GM12878 (cell line): ENCODE measurements around the gene MAPK1. TPM values are rescaled to one million over a fixed set of nuclear protein-coding genes. Genes with fewer than 3 reads are reported as not detected.

Experiments
- ATAC-seq: fragments of 200-7000 bp; cut with Tn5 transposase; 3 replicates; pipeline ENCODE4 v1.9.1; 2020; ENCODE audit warnings: mild to moderate bottlenecking, moderate library complexity
- BruUV-seq: library from RNA; stranded (reverse); fragments of 400-500 nt; replicated peaks from 2 replicates; lab custom pipeline; 2021; lab: Mats Ljungman, UMichigan
- CTCF ChIA-PET: fragments of 300-600 bp; sonication (Branson Sonifier 250); formaldehyde crosslinking; extraction: SDS; loops from one replicate; lab custom pipeline; 2021; ENCODE audit warnings: inconsistent platforms; lab: Yijun Ruan, JAX
- POLR2A ChIA-PET: fragments of 350-600 bp; formaldehyde crosslinking; extraction: SDS; loops from one replicate; lab custom pipeline; 2021; ENCODE audit warnings: inconsistent platforms; lab: Charles Lee
- RAD21 ChIA-PET: fragments of 300-600 bp; sonication (Branson Sonifier 250); formaldehyde crosslinking; loops from one replicate; lab custom pipeline; 2023; ENCODE audit warnings: antibody characterized with exemption; ENCODE audit not compliant: unreplicated experiment; lab: Charles Lee
- SMC1A ChIA-PET: fragments of 300-600 bp; sonication (Branson Sonifier 250); formaldehyde crosslinking; loops from one replicate; lab custom pipeline; 2023; ENCODE audit not compliant: unreplicated experiment, uncharacterized antibody; lab: Charles Lee
- DNase-seq: peaks from one replicate; pipeline ENCODE4 v3.0.0-alpha.2; 2011; ENCODE audit warnings: low read depth, low spot score
- FAIRE-seq: peaks from 3 replicates; lab custom pipeline; 2011; peaks lifted over from hg19 to GRCh38; lab: Jason Lieb, UNC
- H2AFZ ChIP-seq: 2 replicates; pipeline ENCODE4 v1.6.0; 2011; ENCODE audit warnings: low read depth, low read length, control low read depth; ENCODE audit not compliant: control insufficient read depth
- H3K27ac ChIP-seq: 2 replicates; pipeline ENCODE4 v1.5.1; 2011; ENCODE audit warnings: control low read depth; ENCODE audit not compliant: control insufficient read depth, insufficient read depth
- H3K27me3 ChIP-seq, 2 experiments: replicated peaks in 1 of 2; 2 replicates each; pipeline versions ENCODE4 v1.6.0 to v1.6.1; 2011; ENCODE audit warnings: low read length in 1 of 2; ENCODE audit not compliant: control insufficient read depth in 2 of 2, insufficient read depth in 2 of 2
- H3K36me3 ChIP-seq, 2 experiments: 2 replicates each; pipeline ENCODE4 v1.5.1; 2011; ENCODE audit warnings: low read length in 1 of 2; ENCODE audit not compliant: control insufficient read depth in 2 of 2, insufficient read depth in 2 of 2
- H3K4me1 ChIP-seq: 2 replicates; pipeline ENCODE4 v1.6.1; 2011; ENCODE audit warnings: mild to moderate bottlenecking, low read length, moderate library complexity, mixed read lengths; ENCODE audit not compliant: control insufficient read depth, insufficient read depth
- H3K4me2 ChIP-seq: 2 replicates; pipeline ENCODE4 v1.6.0; 2011; ENCODE audit warnings: control low read depth; ENCODE audit not compliant: control insufficient read depth, insufficient read depth
- H3K4me3 ChIP-seq: fragments of 200-600 bp; sonication (generic); 2 replicates; pipeline ENCODE4 v1.5.1; 2016
- H3K79me2 ChIP-seq: 2 replicates; pipeline ENCODE4 v1.6.0; 2011; ENCODE audit warnings: low read length; ENCODE audit not compliant: control insufficient read depth, insufficient read depth
- H3K9ac ChIP-seq: 2 replicates; pipeline ENCODE4 v1.8.0; 2011; ENCODE audit warnings: low read length, control low read depth, mixed read lengths; ENCODE audit not compliant: control insufficient read depth, insufficient read depth
- H3K9me3 ChIP-seq: replicated peaks from 3 replicates; pipeline ENCODE4 v1.5.1; 2011; ENCODE audit warnings: mild to moderate bottlenecking, low read length; ENCODE audit not compliant: control insufficient read depth, insufficient read depth
- H4K20me1 ChIP-seq: 2 replicates; pipeline ENCODE4 v1.6.0; 2011; ENCODE audit not compliant: control insufficient read depth, insufficient read depth
- BCL11A ChIP-seq: IDR thresholded peaks from 2 replicates; pipeline ENCODE4 v1.6.1; 2011; ENCODE audit warnings: low read depth, low read length
- CREB1 ChIP-seq: IDR thresholded peaks from 2 replicates; pipeline ENCODE4 v1.6.1; 2012; ENCODE audit warnings: low read depth, mild to moderate bottlenecking, inconsistent platforms
- FOS ChIP-seq: IDR thresholded peaks from 3 replicates; pipeline ENCODE4 v1.6.1; 2011; ENCODE audit warnings: borderline replicate concordance; ENCODE audit not compliant: insufficient read length; ENCODE audit errors: extremely low read depth
- IKZF2 ChIP-seq, 2 experiments: fragments of 450-650 bp; IDR thresholded peaks; 2 replicates each; pipeline ENCODE4 v1.6.1; 2017; ENCODE audit warnings: mild to moderate bottlenecking in 2 of 2, moderate library complexity in 2 of 2
- MEF2A ChIP-seq: IDR thresholded peaks from 2 replicates; pipeline ENCODE4 v1.6.1; 2011; ENCODE audit warnings: low read depth, mild to moderate bottlenecking, low read length, moderate library complexity; ENCODE audit not compliant: insufficient read depth
- NR2C2 ChIP-seq: IDR thresholded peaks from 2 replicates; pipeline ENCODE4 v1.6.1; 2011; ENCODE audit warnings: borderline replicate concordance, low read depth; ENCODE audit not compliant: control insufficient read depth, insufficient read length
- SPI1 ChIP-seq: IDR thresholded peaks from 2 replicates; pipeline ENCODE4 v1.6.1; 2011; ENCODE audit warnings: low read depth, mild to moderate bottlenecking, low read length, moderate library complexity, borderline replicate concordance; ENCODE audit not compliant: insufficient read depth
- SUPT20H ChIP-seq: IDR thresholded peaks from 2 replicates; pipeline ENCODE4 v1.6.1; 2011; ENCODE audit warnings: low read depth, mild to moderate bottlenecking, low read length, moderate library complexity, borderline replicate concordance; ENCODE audit not compliant: control insufficient read depth
- TBL1XR1 ChIP-seq: IDR thresholded peaks from 2 replicates; pipeline ENCODE4 v1.6.1; 2012; ENCODE audit warnings: low read depth, low read length, improper control_type of control experiment
- ZNF384 ChIP-seq: IDR thresholded peaks from 2 replicates; pipeline ENCODE4 v1.6.1; 2012; ENCODE audit warnings: low read depth, mild to moderate bottlenecking, low read length, improper control_type of control experiment, borderline replicate concordance
- ZNF622 ChIP-seq: fragments of 450-650 bp; IDR thresholded peaks from 2 replicates; pipeline ENCODE4 v1.6.1; 2017; ENCODE audit warnings: mild to moderate bottlenecking, inconsistent platforms
- WGBS: methylation state at CpG from one replicate; pipeline ENCODE4 v1.1.6; 2016; ENCODE audit warnings: low lambda C conversion rate; ENCODE audit not compliant: insufficient replicate concordance, insufficient coverage; ENCODE audit errors: missing lambda C conversion rate; 5-methylcytosine and 5-hydroxymethylcytosine counted together
- in situ Hi-C: fragments of 300-500 bp; cut with MboI; formaldehyde crosslinking; loops from 9 replicates; pipeline ENCODE4 v1.14.3; 2018; ENCODE audit warnings: mixed read lengths
- intact Hi-C: fragments of 100-400 bp; cut with micrococcal nuclease; formaldehyde crosslinking; loops from one replicate; pipeline ENCODE4 v1.14.2; 2022; ENCODE audit not compliant: unreplicated experiment
- polyA plus RNA-seq, 11 experiments: library from polyadenylated mRNA; depleted of rRNA in 4 of 11; unstranded in 6 of 11; stranded (reverse) in 5 of 11; fragments of >200 nt; fragmentation: Nextera tagmentation in 4 of 11; fragmentation: Illumina TruSeq in 1 of 11; extraction: Ambion mirVana in 4 of 11; extraction: Trizol in 1 of 11; gene quantifications; 1 replicate in 1 of 11; 2 replicates in 10 of 11; pipeline versions ENCODE4 v1.2.1 to v1.2.3, GENCODE V29; 2011 to 2016; ENCODE audit warnings: inconsistent platforms in 2 of 11, missing spikeins in 2 of 11, low read depth in 1 of 11
- total RNA-seq, 4 experiments: library from RNA; depleted of rRNA in 3 of 4; stranded (reverse); fragments of >200 nt in 3 of 4; fragmentation: Illumina TruSeq in 1 of 4; extraction: Trizol in 1 of 4; gene quantifications; 2 replicates each; pipeline versions ENCODE4 v1.2.1 to v1.2.3, GENCODE V29; 2013 to 2021
- TF ChIP-seq, protein P1 (sequence below): fragments of 450-650 bp; IDR thresholded peaks from 2 replicates; pipeline ENCODE4 v1.6.1; 2016; ENCODE audit warnings: mild to moderate bottlenecking
- TF ChIP-seq, protein P2 (sequence below): fragments of 450-650 bp; formaldehyde crosslinking; IDR thresholded peaks from 2 replicates; pipeline ENCODE4 v1.4.0; 2022; ENCODE audit warnings: mild to moderate bottlenecking, moderate library complexity
- TF ChIP-seq, protein P3 (sequence below): IDR thresholded peaks from 2 replicates; pipeline ENCODE4 v1.6.1; 2012; ENCODE audit warnings: low read depth, low read length, improper control_type of control experiment
- TF ChIP-seq, protein P4 (sequence below): fragments of 450-650 bp; IDR thresholded peaks from 2 replicates; pipeline ENCODE4 v1.6.1; 2017; ENCODE audit warnings: low read depth, mild to moderate bottlenecking, moderate library complexity

MAPK1 gene
- total and polyA plus RNA-seq, 10 of the 15 experiments (the other 5 are each of a cell fraction or from before 2014, with no cell fraction given), result 7.0 to 123 (median 58.4) TPM

DNA sequence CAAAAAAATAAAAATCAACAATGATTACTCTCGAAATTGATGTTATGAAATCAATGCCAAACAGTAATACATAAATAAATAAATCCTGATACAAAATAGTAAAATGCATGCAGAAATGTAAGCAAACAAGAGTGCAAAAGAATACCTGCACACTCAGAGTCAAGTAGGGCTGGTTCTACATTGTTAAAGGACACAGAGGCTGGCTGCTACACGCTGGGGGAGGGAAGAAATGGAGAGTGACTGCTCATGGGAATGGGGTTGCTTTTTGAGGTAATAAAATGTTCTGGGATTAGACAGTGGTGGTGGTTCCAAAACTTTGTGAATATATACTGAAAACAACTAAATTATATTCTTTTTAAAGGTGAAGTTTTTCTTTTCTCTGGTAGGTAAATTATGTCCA lies 32.1 kb downstream of the MAPK1 start:
- WGBS, result 67% methylated on average over 2 of the region's 2 CpGs
- CTCF ChIA-PET, result interaction anchor here (0.6 to 1.0 kb wide), 2 partner anchors 39 to 102 kb away, joined by 3 to 4 read pairs; no protein-coding TSS in a partner anchor
- RAD21 ChIA-PET, result interaction anchor here (0.6 kb wide), 1 partner anchor 18 kb away, joined by 4 read pairs; no protein-coding TSS in a partner anchor
- H3K9me3 ChIP-seq, result no peaks in the 10 kb centered on the region
- H4K20me1 ChIP-seq, result no peaks in the 10 kb centered on the region; the same call in 1 of the 2 replicates
- SMC1A ChIA-PET, result interaction anchor here (0.7 to 1.8 kb wide), 8 partner anchors 10 to 69 kb away, joined by 3 to 11 read pairs (median 4); no protein-coding TSS in a partner anchor
- H2AFZ ChIP-seq, result no peak overlapping the region
- intact Hi-C loops, result no loop called here
- H3K4me2 ChIP-seq, result peak overlapping the region; percentile 17; the same call in 1 of the 2 replicates
- FAIRE-seq, result no peak
- no peak overlapping the region for H3K4me3 ChIP-seq
- TF ChIP-seq SPI1 (no peak), NR2C2 (no peak), IKZF2 (IDR thresholded peaks at IDR 0.05) (no peak), FOS (no peak), ZNF622 (no peak), TBL1XR1 (no peak), MEF2A (no peak), BCL11A (no peak), CREB1 (no peak), ZNF384 (no peak), SUPT20H (no peak)
- TF ChIP-seq, protein P1, sequence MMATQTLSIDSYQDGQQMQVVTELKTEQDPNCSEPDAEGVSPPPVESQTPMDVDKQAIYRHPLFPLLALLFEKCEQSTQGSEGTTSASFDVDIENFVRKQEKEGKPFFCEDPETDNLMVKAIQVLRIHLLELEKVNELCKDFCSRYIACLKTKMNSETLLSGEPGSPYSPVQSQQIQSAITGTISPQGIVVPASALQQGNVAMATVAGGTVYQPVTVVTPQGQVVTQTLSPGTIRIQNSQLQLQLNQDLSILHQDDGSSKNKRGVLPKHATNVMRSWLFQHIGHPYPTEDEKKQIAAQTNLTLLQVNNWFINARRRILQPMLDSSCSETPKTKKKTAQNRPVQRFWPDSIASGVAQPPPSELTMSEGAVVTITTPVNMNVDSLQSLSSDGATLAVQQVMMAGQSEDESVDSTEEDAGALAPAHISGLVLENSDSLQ, result no peak
- TF ChIP-seq, protein P2, sequence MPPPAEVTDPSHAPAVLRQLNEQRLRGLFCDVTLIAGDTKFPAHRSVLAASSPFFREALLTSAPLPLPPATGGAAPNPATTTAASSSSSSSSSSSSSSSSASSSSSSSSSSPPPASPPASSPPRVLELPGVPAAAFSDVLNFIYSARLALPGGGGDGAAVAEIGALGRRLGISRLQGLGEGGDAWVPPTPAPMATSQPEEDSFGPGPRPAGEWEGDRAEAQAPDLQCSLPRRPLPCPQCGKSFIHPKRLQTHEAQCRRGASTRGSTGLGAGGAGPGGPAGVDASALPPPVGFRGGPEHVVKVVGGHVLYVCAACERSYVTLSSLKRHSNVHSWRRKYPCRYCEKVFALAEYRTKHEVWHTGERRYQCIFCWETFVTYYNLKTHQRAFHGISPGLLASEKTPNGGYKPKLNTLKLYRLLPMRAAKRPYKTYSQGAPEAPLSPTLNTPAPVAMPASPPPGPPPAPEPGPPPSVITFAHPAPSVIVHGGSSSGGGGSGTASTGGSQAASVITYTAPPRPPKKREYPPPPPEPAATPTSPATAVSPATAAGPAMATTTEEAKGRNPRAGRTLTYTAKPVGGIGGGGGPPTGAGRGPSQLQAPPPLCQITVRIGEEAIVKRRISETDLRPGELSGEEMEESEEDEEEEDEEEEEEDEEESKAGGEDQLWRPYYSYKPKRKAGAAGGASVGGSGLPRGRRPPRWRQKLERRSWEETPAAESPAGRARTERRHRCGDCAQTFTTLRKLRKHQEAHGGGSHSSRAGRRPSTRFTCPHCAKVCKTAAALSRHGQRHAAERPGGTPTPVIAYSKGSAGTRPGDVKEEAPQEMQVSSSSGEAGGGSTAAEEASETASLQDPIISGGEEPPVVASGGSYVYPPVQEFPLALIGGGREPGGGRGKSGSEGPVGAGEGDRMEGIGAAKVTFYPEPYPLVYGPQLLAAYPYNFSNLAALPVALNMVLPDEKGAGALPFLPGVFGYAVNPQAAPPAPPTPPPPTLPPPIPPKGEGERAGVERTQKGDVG (CRISPR knock-in tag), result no peak
- TF ChIP-seq, protein P3, sequence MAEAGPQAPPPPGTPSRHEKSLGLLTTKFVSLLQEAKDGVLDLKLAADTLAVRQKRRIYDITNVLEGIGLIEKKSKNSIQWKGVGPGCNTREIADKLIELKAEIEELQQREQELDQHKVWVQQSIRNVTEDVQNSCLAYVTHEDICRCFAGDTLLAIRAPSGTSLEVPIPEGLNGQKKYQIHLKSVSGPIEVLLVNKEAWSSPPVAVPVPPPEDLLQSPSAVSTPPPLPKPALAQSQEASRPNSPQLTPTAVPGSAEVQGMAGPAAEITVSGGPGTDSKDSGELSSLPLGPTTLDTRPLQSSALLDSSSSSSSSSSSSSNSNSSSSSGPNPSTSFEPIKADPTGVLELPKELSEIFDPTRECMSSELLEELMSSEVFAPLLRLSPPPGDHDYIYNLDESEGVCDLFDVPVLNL, result no peak
- TF ChIP-seq, protein P4, sequence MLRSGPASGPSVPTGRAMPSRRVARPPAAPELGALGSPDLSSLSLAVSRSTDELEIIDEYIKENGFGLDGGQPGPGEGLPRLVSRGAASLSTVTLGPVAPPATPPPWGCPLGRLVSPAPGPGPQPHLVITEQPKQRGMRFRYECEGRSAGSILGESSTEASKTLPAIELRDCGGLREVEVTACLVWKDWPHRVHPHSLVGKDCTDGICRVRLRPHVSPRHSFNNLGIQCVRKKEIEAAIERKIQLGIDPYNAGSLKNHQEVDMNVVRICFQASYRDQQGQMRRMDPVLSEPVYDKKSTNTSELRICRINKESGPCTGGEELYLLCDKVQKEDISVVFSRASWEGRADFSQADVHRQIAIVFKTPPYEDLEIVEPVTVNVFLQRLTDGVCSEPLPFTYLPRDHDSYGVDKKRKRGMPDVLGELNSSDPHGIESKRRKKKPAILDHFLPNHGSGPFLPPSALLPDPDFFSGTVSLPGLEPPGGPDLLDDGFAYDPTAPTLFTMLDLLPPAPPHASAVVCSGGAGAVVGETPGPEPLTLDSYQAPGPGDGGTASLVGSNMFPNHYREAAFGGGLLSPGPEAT, result no peak
- in situ Hi-C loops, result no loop called here
- POLR2A ChIA-PET, result interaction anchor here (0.6 to 1.4 kb wide), 3 partner anchors 9 to 248 kb away, joined by 3 read pairs; no protein-coding TSS in a partner anchor
- no peaks in the 10 kb centered on the region for H3K27me3 ChIP-seq
- H3K79me2 ChIP-seq, result peaks cover 30% of the 10 kb centered on the region
- DNase-seq, result no peak
- TSS peak; percentile 43 for BruUV-seq
- H3K9ac ChIP-seq, result no peak overlapping the region
- no peak overlapping the region for H3K27ac ChIP-seq
- H3K4me1 ChIP-seq, result peaks cover 10% of the 10 kb centered on the region; the same call in 1 of the 2 replicates
- peak; percentile 30; the same call in 1 of the 3 replicates for ATAC-seq
- peaks cover 0 to 2% of the 10 kb centered on the region in 2 experiments; a peak in 1 of 4 replicates for H3K36me3 ChIP-seq
